NCI-H748 treated with DMSO at 0.1 percent for 48 hours (cell line): Measurements from ENCODE around the gene COL2A1.

Experiments used
- DNase-seq: peaks from one replicate; lab custom pipeline; 2025; lab: John Stamatoyannopoulos, UW

COL2A1 gene

DNA sequence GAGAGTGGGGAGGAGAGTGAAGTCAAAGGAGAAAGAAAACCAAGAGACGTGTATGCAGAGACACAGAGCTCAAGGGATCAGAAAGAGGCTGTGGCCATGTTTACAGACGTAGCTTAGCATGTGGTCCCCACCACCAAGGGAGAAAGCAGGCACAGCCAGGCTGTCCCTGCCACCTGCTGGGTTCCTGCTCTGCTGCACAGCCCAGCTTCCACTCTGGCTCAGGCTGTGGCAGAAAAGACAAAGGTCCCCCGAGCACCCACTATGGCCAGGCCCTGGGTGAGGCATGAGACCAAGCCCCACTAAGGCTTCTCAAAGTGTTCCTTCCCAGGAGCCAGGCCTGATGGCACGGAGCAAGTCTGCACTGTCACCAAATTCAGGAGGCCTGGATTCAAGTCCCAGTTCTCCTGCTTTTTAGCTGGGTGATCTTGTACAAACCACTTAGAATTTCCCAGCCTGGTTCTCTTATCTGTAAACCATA lies 25.9 kb upstream of the COL2A1 start:
- DNase-seq, result no peak

DNA sequence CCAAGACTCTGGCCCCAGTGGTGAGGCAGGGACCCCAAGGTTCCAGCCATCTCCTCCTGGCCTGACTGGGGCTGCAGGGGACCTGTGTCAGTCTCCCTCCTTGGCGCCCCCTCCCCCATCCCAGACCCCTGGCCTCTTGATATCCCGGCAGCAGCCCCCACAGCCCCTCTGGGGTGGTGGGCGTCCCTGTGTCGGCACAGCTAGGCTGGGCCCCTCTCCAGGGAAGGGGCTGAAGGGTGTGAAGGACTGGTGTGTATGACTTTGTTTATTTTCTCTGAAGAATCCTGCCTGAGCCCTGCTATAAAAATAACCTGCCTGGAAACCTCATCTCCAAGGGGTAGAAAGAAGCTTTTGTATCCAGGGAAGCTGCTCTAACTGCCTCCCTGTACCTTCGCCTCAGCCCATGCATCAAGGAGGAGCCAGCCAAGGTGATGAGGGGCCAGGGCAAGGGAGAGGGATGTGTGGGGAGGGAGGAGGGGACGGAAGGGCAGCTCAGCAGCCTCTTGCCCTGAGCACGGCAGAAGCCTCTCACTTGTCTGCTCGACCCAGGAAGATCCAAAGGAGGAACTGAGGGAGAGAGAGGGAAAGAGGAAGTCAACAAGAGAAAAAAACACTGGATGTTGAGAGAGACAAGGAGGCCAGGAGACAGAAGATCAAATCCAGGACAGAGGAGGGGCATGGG lies 25.4 kb upstream of the COL2A1 start:
- DNase-seq, result no peak

DNA sequence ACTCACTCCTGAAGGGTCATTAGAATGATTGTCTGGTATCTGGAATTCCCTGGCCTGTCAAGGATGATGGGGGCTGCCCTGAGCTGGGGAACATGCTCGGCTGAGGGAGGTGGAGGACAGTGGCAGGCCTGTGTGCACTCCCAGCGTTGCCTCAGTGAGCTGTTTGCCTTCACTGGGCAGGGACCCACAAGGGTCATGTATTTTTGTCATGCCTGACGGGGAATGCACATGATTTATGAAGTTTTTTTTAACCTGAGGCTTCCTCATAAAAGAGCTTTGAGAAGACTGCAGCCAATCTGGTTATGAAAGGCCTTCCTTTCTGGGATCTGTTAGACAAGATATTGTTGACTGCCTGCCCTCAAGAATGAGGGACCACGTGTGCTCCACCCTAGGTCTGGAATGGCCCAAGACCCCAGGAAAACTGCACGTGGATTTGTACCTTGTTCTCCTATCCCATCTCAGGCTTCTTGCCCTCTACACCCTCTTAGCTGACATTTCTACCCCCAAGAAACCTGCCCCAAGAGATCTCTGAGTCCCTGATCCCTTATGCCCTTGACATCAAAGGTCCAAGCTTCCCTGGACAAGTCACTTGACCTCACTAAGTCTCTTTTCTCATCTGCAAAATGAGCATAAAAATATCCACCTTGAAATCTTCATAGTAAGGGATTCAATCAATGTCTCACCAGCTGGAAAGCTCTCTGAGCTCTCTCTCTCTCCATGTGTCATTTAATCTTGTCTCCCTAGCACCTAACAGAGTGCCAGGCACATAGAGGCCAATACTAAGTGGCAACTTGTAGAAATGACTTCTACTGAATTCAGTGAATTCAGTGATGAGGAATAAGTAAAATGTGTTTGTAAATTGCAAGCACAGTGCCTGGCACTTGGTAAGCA lies 24.5 kb upstream of the COL2A1 start:
- DNase-seq, result no peak

GRCh38 chr12:48027183-48028002 lies 23.1 kb upstream of the COL2A1 start:
- no peak for DNase-seq

- DNase-seq, result no peak
Measured at GRCh38 chr12:48026060-48026827, 22.0 kb upstream of the COL2A1 start.

GRCh38 chr12:48025281-48025680 lies 21.0 kb upstream of the COL2A1 start:
- no peak for DNase-seq

- DNase-seq, result no peak
Measured at GRCh38 chr12:48024735-48025134, 20.5 kb upstream of the COL2A1 start.

GRCh38 chr12:48023386-48023785 lies 19.1 kb upstream of the COL2A1 start:
- DNase-seq, result no peak

DNA sequence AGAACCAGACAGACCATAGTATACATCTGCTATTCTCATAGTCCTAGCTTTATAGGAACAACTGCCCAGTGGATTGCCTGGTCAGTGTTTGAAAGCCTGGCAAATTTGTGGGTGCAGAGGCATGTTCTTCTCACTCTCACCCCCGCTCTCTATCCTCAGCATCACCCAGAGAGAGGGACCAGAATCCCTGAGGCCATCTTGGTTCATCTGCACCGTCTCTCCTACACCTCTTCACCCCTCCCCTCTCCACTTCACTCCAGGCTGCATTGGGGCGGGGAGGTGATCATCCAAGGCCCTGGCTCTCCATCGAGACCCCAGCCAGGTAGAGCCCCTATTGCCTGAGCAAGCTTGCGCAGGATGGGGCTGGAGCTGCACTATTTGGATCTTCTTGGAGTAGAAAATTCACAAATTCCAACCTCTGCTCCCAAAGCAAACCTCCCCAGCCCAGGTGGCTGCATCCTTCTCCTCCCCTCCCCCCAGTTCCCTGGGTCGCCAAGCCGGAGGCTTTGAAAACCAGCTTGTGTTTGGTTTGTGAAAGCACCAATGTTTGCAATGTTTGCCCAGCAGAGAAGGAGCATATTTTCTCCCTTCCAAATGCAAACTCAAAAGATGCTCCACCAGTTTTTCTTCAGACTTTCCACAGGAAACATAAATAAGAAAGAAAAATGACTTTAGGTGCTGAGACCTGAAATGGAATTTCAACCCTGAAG lies 18.6 kb upstream of the COL2A1 start:
- DNase-seq, result no peak

DNA sequence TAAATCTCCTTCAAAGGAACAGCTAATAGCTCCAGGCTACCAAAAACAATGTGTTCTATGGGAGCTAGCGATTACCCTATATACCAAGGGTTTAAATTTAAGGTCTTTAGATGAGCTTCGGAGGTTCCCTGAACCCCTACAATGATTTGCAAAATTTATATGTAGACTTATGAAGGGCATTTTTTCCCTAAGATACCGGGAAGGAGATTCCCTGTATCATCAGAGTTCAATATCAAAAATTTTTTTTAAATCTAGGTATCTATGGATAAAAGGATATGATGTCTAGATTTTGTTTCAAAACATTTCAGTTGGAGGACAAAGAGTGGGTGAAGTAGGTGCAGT lies 17.9 kb upstream of the COL2A1 start:
- no peak for DNase-seq

- peak; percentile 40 for DNase-seq
Measured at GRCh38 chr12:48021485-48022179, 17.4 kb upstream of the COL2A1 start.

DNA sequence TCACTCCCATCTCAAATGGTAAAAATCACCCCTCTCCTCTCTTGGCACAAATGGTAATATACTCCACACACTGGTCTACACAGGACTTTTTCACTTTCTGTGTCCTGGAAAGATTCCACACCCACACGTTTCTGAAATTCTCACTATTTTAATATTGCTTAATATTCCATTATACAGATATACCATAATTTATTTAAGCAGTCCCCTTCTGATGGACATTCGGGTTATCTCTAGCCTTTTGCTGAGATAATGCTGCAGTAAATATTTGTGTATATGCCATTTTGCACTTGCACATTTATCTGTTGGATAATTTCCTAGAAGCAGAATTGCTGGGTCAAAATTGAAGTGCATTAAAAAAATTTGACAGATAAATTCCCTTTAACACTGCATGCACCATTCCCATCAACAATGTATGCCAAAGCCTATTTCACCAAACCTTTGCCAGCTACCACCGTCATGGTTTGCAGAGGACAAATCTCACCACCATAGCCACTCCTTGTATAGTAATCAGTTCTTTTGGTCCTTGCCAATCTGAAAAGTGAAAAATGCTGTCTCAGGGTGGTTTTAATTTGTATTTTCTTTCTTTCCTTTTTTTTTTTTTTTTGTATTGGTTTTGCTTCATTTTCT lies 15.5 kb upstream of the COL2A1 start:
- no peak for DNase-seq

- DNase-seq, result no peak
Measured at GRCh38 chr12:48018618-48018995, 14.3 kb upstream of the COL2A1 start.

- no peak for DNase-seq
Measured at GRCh38 chr12:48017921-48018617, 13.8 kb upstream of the COL2A1 start.

- no peak for DNase-seq
Measured at GRCh38 chr12:48017496-48017895, 13.2 kb upstream of the COL2A1 start.

GRCh38 chr12:48016373-48017020 lies 12.2 kb upstream of the COL2A1 start:
- DNase-seq, result no peak

DNA sequence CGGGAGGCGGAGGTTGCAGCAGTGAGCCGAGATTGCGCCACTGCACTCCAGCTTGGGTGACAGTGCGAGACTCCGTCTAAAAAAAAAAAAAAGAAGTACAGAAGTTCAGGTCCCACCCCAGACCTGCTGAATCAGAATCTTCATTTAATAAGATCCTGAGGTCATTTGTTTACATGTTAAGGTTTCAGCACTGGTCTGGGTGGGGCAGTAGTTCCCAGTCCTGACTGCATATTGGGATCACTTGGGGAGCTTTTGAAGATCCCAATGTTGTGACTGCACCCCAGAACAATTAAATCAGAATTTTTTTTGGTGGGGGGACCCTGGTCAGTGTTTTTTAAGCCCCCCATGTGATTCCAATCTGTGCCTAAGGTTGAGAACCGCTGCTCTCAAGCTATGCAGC lies 11.7 kb upstream of the COL2A1 start:
- no peak for DNase-seq

- no peak for DNase-seq
Measured at GRCh38 chr12:48015129-48015528, 10.9 kb upstream of the COL2A1 start.

GRCh38 chr12:48013287-48013686 lies 9.0 kb upstream of the COL2A1 start:
- DNase-seq, result no peak
